ENCODE data around the gene SCYL1.

Gene SCYL1

GRCh38 chr11:65524741-65525545 is at the start of gene SCYL1:
Gene SCYL1, plus strand, starts transcription at chr11:65525083. Its CDS starts 71 bp downstream, at chr11:65525154.
- DNase-seq (ENCODE audit: low read depth): no peak

GRCh38 chr11:65476632-65477148 is 48.2 kb upstream of the SCYL1 start:
- DNase-seq (ENCODE audit: low read depth): no peak

GRCh38 chr11:65477149-65477965 is 47.5 kb upstream of the SCYL1 start:
- DNase-seq (ENCODE audit: low read depth): no peak

GRCh38 chr11:65478388-65479183 is 46.3 kb upstream of the SCYL1 start:
- DNase-seq (ENCODE audit: low read depth): no peak

GRCh38 chr11:65479184-65480145 is 45.4 kb upstream of the SCYL1 start:
- DNase-seq (ENCODE audit: low read depth): no peak

- no peak for DNase-seq (ENCODE audit: low read depth)
Measured at GRCh38 chr11:65482306-65482850, 42.5 kb upstream of the SCYL1 start.

GRCh38 chr11:65485920-65486219 is 39.0 kb upstream of the SCYL1 start:
- no peak for DNase-seq (ENCODE audit: low read depth)

- no peak for DNase-seq (ENCODE audit: low read depth)
Measured at GRCh38 chr11:65486570-65487466, 38.1 kb upstream of the SCYL1 start.

- peak; percentile 100 for DNase-seq (ENCODE audit: low read depth)
Measured at GRCh38 chr11:65487467-65488272, 37.2 kb upstream of the SCYL1 start.

- no peak for DNase-seq (ENCODE audit: low read depth)
Measured at GRCh38 chr11:65488273-65489034, 36.4 kb upstream of the SCYL1 start.

- DNase-seq (ENCODE audit: low read depth): no peak
Measured at GRCh38 chr11:65489035-65489705, 35.7 kb upstream of the SCYL1 start.

- DNase-seq (ENCODE audit: low read depth): no peak
Measured at GRCh38 chr11:65489706-65490320, 35.1 kb upstream of the SCYL1 start.

GRCh38 chr11:65491163-65491465 is 33.8 kb upstream of the SCYL1 start:
- no peak for DNase-seq (ENCODE audit: low read depth)

GRCh38 chr11:65491614-65492386 is 33.1 kb upstream of the SCYL1 start:
- peak; percentile 95 for DNase-seq (ENCODE audit: low read depth)

- DNase-seq (ENCODE audit: low read depth): no peak
Measured at GRCh38 chr11:65492387-65492636, 32.6 kb upstream of the SCYL1 start.

- no peak for DNase-seq (ENCODE audit: low read depth)
Measured at GRCh38 chr11:65492637-65493366, 32.1 kb upstream of the SCYL1 start.
